Measurements from ENCODE around the gene C1QTNF7.
A peak's percentile ranks its signal among the peaks of the same experiment; 100 is the strongest.

Gene C1QTNF7, protein sequence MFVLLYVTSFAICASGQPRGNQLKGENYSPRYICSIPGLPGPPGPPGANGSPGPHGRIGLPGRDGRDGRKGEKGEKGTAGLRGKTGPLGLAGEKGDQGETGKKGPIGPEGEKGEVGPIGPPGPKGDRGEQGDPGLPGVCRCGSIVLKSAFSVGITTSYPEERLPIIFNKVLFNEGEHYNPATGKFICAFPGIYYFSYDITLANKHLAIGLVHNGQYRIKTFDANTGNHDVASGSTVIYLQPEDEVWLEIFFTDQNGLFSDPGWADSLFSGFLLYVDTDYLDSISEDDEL

DNA sequence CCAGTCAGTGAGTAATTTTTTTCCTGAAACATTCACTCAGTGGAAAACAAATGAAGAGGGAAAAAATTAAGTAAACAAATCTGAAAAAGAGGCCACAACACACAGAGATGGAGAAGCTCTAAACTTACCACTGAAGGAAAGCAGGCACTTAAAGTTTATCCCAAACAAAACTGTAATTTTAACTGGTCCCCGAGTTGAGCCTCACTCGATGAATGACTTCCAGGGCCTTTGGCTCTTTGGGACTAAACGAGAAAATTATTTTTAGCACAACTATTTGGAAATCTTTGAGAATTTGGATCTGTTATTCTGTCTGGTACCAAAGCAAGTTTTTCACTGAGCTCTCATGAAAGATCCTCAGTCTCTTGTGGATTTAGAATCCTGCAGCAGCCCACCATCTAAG is at the start of gene C1QTNF7:
C1QTNF7 (plus strand) TSS at position 333 of the 400 bp plus-strand sequence. CDS start 7,711 bp downstream, outside the sequence.
- DNase-seq = no peak

DNA sequence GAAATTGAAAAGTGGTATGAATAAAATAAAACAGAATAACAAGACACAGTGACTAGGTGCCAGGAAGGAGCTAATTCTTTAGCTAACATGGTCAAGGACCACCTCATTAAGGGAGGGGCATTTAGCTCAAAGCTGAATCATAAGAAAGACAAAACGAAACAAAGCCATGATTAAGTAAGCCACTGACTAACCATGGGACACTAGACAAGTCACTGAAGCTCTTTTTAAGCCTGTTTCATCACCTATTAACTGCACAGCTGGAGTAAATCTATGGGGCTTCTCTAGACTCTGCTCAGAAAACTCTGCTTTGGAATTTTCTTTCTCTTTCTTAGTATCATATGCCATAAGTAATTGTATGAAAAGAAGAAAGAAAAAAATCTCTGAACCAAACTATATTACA is 49.8 kb upstream of the C1QTNF7 start:
- no peak for DNase-seq

DNA sequence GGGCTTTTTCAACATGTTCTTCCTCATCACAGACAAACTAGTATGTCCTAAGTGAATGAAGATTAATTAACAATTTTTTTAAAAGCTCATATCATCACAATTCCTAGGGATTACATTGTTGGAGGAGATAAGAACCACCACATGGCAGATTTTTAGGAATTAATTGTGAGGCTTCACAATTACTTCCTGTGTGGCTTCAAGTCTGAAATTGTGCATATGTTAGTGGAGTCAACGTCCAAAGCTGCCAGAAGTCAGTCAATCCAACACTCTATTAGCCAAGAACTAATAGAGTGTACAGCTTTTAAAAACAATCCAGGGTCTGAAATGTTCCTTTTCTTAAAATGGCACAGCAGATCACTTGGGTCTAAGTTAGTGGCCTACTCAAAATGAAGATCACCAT is 49.3 kb upstream of the C1QTNF7 start:
- DNase-seq = no peak

DNA sequence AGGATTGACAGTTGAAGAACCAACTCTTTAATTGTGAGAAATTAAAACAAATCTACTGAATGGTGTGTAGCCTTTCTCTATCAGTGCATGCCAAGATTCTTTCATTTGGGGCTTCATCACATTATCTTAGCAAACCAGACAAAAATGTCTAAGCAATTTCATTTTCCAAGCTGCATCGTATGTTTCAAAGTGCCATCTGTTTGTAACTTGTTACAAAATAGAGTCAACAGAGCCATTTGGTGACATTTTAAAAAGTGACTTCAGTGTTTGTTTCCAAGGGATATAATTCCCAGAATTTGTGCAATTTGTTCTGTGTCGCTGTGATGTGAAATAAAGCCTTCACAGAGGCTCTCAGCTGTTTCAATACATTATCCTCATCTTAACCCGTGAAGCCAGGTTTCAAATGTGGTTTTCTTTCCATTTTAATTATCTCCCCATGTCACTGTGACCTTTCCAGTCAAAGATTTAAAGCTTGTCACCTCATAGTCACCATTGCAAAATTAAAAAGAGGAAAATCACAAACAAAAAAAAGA is 46.0 kb upstream of the C1QTNF7 start:
- DNase-seq = no peak

DNA sequence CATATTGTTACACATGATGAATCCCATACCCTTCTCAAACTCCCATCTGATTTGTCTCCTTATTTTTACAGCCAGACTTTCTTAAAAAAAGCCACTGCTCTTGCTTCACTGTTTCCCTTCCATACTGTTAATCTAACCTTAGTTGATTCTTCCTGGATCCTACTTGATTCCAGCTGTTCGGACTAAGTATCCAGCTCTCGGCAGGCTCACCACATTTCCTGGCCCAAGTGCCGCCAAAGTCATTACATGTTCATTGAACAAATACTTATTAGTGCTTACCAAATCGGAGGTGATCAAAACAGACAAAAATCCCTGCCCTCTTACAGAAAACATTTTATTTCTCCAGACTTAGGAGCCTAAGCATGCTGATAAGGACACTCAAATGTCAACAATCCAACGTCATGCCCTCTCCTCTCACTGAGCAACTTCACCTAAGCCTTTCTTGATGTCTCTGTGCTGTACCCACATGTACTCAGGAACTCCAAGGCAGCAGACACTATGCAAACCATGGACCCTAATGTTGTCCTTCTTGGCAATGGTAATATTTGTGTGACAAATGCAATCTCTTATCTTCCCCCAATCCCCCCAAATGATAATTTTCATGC is 45.1 kb upstream of the C1QTNF7 start:
- DNase-seq = no peak

DNA sequence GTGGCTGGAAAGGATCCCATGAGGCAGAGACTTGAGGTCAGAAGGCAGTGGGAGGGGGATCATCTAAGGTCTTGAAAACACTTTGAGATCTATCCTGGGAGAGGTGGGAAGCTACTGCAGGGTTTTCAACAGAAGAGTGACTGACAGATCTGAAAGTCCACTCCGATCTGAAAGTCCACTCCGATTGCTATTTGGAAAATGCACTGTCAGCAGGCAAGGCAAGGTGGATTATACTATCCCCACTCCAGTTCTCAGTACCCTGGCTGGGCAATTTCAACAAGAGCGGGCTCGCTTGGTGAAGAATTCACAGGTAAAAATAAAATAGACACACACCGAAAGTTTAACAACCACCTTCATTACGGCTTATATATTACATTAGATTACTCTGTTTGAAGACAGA is 42.3 kb upstream of the C1QTNF7 start:
- DNase-seq = no peak

DNA sequence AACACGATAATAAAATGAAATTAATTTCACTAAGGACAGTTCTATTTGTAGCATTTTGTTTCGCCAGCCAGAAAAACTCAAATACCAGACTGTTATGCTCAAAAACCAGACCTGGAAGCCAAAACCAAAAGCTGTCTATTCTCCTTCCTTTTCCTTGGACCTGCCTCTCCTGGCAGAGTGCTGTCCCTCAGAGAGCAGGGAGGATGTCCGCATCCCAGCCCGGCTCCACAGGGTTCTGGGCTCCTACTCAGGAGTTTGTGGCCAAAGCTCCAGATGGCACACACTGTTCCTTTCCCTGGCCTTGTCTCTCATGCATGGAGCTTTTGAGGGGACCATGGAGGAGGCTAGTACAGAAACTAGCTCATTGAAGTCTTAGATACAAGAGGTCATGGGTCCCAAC is 41.9 kb upstream of the C1QTNF7 start:
- no peak for DNase-seq

DNA sequence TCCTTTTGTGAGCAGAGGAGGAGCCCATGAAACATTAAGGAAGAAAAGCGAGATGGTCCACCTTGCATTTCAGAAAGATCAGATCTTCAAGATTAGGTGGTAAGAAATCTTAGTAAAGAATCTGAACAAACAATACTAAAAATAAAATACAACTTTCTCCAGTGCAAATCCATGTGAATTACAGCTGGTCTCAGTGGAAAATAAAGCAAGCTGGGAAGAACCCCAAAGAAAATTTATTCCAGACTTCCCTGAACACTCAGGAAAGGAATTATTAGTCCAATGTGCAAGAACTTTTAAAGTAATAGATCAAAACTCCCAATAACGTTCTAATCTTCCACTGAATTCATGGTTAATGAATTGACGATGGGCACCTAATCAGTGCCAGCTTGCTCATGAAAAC is 37.3 kb upstream of the C1QTNF7 start:
- no peak for DNase-seq

DNA sequence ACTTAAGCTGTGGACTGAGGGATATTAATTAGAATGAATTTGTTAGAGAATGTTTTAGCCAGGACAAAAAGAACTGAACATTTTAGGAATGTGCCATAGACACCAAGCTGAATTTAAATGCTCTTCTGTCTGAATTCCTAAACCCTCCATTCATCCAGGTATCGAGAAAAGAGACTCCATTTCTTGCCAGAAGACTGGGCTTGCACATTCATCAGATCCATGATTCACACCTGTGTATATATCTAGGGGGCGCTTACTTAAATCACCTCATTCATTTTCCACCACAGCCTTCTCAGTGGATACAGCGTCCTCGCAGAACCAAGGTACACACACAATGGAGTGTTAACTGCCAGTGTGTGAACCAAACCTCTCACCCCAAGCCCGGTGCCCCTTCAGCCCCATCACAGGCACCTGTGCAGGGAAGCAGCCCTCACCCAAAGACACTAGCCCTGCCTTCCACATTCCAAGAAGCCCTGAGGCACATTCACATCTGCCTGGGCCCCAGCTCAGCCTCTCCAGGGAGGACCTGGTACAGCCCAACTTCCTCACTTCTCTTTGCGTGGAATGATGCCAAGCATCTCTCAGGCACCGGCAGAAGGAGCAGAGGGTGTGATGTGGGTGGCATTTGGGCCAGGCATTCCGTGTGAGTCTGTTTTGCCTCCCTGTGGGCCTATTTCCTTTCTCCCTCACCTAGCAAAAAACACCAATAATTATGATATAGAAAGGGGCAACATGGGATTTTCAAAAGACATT is 35.6 kb upstream of the C1QTNF7 start:
- DNase-seq = no peak

DNA sequence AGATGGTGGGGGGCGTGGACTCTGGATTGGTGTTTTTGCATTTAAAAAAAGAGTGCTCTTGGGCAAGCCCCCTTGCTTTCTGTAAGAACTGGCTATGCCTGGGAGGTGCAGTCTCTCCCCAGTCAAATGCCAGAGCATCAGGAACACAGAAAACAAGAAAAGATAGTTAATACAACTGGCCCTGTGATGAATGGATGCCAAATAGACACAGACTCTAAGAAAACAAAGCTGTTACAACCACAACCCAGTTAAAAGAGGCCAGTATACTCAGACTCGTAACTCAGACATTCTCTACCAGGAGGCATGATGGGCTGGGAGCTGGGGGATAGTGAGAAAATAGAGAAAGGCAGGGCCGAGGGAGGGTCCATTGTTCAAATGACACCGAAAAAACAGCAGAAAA is 32.5 kb upstream of the C1QTNF7 start:
- DNase-seq = no peak

DNA sequence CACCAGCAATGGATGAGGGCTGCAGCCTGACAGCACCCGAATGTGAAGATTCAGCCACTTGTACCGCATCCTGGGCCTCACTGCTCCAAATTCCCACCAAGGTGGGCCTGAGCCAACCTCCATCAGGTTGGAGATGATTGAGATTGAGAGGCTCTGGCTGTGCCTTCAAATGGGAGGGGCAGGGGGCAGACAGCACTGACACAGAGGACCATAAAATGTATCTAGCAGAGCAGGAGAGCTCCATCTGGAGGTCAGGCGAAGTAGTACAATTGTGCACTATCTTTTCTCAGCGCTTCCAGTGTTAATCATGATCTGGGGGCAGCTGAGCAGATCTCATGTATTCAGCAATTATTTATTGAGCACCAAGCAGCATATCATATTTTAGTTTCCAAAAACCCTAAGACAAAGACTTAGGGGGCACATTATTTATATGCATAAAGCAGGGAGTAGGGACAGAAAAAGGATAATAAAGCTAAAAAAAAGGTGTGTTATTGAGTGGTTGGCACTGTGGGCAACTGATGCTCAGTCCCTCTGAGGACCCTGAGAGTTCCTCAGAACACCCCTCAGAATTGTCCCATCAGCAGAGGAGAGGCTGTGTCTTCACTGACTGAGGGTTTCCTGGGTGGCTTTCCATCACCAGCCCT is 31.6 kb upstream of the C1QTNF7 start:
- peak; percentile 29 to 63 for DNase-seq

DNA sequence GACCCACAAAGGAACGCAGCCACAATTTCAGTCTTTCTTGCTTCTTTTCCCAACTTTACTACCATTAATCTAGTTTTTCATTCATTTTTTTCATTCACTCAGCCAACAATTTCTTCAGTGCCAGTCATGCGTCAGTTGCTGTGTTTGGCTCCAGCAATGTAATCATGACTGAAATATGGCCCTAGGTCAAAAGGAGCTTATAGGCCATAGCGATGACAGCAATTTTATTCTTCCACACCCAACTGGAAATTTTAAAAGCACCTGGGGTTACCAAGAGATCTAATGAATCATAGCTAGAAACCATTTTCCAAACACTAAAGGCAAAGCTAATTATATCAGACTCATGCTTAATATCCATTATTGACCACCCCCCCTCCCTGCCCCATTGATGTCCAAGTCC is 29.8 kb upstream of the C1QTNF7 start:
- no peak for DNase-seq

DNA sequence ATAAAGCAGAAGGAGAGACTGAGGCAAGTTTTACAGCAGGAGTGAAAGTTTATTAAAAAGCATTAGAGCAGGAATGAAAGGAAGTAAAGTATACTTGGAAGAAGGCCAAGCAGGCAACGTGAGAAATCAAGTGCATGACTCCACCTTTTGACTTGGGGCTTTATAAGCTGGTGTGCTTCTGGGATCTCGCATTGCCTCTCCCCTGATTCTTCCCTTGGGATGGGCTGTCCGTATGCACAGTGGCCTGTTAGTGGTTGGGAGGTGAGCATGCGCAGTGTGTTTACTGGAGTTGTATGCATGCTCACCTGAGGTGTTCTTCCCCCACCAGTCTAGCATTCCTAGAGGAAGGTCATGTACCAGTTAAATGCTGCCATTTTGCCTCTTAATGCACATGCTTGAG is 29.1 kb upstream of the C1QTNF7 start:
- DNase-seq = no peak

DNA sequence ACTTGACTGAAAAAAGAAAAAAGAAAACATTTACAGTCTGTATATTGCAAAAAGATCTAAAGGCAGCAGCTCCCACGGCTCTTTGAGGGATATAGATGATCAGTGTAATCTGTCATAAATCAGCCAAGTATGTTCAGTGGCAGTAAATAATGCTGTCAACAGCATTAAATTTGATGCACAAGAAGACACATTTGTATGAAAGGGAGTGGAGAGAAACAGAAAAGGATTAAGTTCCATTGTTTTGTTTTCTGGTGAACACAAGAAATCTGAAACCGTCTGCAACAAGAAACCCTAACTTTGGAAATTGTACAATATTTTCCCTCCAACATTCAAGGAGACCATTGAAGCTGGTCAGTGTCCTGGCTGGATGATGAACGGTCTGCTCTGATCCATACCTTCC is 27.6 kb upstream of the C1QTNF7 start:
- DNase-seq = no peak

DNA sequence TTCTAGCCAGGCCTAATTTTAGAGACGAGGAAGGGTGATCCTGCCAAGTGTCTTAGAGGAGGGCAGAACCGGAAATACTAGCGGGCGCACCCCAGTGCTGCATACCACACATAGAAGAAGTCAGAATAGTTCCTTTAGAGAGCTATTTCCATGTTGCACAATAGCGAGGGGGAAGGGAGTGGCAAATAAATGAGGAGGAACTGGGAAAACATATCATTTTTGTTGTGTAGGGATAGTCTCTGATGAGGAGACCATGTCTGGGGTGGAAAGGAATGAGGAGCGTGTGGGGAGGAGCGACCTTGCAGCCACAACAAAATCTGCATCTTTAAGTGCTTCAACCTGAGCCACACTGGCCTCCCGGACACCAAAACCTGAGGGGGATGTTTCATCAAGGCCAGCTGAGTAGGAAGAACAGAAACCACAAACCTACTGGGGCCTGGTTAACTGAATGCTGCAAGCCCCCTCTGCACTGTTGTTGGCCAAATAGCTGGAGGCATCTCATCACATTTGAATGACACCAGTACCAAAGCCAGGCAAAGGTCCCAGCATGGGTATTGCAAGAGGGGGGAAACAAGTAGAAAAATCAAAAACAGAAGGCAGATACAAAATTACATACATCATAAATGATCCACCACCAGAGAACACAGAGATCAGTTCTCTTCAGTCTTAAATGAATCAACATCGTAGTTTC is 26.7 kb upstream of the C1QTNF7 start:
- DNase-seq = no peak

DNA sequence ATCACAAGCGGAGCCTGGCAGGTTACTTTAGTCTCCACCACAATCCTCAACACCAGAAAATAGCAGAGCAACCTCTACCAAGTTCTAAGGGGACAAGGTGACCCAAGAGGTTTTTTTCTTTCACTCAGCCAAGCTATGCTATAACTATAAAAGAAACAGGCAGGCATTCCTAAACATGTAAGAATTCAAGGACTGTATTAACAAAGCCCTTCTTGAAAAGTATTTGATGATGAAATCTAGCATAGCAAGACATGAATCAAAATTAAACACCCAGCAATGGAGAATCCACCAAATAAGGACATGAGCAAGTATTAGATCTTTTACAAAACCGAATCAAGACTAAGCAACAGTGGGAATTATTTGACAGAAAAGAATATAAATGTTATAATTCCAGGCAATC is 25.7 kb upstream of the C1QTNF7 start:
- no peak for DNase-seq

DNA sequence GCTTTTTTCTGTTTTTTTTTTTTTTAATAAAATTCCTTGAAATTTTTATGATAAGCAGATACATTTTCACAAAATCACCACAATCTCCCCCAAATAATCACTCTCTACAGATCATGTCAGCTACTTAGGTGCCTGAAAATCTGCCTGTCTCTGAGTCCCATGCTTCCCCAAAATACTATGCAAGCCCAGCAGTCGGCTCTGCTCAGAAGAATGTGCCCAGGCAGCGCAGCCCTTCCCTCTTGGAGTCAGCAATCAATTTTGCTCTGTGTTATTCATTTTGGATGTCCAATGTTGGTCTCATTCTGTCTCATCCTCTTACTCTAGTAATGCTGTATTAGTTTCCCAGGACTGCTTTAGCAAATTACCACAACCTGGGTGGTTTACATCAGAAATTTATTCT is 24.9 kb upstream of the C1QTNF7 start:
- DNase-seq = no peak

DNA sequence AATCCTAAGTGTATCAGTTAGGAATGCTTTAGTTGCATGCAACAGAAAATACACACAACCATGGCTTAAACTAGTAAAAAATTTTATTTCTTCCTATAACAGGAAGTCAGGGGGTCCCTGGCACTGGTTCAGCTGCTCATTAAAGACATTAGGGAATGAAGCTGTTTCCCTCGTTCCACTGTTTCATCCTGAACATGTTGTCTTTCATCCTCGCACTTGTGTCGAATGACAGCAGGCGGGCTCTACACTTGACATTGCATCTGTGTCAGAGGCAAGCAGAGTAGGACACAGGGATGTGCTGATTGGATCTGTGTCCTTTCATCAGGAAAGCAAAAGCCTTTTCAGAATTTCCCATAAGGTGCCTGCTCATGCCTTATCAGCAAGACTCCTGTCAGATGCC is 22.8 kb upstream of the C1QTNF7 start:
- peak in 1 of 2 experiments; percentile 53 for DNase-seq

DNA sequence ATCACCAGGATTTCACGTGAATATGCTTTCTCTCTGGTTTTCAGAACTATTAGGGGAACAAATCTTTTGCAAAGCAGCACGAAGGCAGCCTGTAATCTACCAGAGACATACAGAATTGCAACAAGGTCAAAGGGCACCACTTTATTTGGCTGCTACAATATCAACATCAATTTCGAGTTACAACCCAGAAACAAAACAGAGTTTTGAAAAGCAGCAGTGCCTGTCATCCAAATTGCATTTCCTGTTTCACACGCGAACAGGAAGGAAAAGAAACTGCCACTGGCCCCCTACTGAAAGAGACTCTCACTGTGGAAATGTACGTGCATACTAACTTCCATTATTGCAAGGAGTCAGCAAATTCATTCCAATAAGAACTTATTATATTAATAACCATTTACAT is 17.1 kb upstream of the C1QTNF7 start:
- no peak for DNase-seq

DNA sequence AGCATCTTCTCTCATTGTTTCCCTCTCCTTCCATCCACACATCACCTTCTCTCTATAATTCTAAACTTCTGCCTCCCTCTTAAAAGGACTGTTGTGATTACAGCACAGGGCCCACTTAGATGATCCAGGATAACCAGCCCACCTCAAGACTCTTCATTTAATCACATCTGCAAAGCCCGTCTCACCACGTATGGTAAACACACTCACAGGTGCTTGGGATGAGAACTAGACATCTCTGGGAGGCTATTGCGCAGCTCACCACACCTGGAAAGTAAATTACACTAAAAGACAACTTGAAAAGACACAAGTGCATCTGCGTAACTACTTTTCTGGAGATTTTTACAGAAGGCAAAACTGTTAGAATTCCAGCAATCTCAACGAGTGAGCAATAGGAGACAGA is 15.4 kb upstream of the C1QTNF7 start:
- DNase-seq = no peak

DNA sequence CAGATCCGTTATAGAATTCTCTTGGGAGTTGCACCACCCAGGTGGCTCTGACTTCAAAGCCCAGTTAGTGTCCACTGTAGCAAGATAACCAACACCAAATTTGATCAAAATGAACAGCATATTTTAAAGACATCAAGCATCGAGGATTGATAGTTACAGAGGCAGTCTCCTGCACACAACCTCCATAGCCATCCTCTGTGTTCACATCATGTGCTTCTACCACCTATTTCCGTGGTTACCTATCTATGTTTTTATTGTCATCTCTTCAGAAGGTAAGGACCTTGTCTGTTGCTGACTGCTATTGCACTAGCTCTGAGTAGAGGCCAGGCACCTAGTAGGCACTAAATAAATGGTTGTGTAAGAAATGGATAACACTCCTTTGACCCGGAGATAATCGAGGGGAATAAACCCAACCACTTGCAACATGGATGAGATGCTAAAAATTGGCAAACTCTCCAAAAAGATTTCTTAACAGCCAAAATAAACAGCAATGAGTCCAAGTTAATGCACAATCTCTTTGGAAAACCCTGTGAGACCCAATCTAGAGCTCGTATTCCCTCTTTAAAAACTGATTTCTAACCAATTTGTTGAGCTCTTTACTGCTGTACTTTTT is 14.7 kb upstream of the C1QTNF7 start:
- DNase-seq = no peak

DNA sequence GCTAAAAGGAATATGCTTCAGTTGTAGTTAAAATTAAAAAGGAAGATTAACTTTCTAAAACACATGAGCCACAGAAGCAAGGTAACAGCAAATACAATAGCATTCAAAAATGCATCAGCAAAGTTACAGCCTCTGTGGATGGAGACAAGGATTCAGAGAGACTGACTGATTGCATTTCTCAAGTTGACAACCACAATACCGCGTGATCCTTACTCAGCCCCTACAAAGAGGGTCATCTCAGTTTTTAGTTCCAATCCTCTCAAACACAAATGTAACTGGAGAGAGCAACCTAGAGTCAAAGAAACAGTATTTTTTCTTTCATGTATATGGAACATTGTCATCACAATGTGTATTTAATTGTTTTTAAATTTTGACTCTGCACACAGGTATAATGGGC is 14.2 kb upstream of the C1QTNF7 start:
- no peak for DNase-seq
